GM21381 (cell line): ENCODE results near the gene TMCO6.
A peak's percentile ranks its signal among the peaks of the same experiment; 100 is the strongest.

ENCODE experiments used
- ATAC-seq: cut with Tn5 transposase; IDR thresholded peaks from one replicate; pipeline ENCODE4 v1.9.1; 2021; ENCODE audit warnings: mild to moderate bottlenecking, moderate library complexity; ENCODE audit not compliant: unreplicated experiment

Gene TMCO6

DNA sequence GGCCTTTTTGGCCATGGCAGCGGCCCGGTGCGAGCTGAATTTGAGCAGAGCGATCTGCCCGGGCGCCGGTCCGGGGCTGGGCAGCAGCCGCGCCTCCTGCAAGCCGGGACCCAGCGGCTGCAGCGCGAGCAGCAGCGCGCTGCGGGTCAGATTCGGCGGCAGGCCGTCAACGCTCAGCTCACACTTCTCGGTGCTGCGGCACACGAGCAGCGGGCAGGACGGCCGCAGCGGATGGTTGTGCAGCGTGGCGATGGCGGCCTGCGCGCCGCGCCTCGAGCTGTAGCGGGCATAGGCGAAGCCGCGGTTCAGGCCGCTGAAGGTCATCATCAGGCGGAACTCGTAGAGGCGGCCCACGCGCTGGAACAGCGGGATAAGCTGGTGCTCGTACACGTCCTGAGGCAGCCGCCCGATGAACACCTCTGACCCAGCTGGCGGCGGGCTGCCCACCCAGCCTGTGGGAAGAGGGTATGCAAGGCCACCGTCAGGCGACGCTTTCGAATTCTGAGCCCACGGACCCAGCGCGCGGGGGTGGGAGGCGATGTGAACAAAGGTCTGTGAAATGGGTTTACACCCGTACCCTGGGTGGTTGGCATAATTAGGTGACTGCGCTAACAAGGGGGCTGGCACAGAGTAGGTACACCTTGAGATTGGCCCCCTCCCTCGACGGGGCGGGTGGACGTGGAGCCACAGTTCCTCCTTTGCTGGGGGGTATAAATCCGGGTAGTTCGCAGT is 33.4 kb downstream of the TMCO6 start:
- ATAC-seq = no peak

DNA sequence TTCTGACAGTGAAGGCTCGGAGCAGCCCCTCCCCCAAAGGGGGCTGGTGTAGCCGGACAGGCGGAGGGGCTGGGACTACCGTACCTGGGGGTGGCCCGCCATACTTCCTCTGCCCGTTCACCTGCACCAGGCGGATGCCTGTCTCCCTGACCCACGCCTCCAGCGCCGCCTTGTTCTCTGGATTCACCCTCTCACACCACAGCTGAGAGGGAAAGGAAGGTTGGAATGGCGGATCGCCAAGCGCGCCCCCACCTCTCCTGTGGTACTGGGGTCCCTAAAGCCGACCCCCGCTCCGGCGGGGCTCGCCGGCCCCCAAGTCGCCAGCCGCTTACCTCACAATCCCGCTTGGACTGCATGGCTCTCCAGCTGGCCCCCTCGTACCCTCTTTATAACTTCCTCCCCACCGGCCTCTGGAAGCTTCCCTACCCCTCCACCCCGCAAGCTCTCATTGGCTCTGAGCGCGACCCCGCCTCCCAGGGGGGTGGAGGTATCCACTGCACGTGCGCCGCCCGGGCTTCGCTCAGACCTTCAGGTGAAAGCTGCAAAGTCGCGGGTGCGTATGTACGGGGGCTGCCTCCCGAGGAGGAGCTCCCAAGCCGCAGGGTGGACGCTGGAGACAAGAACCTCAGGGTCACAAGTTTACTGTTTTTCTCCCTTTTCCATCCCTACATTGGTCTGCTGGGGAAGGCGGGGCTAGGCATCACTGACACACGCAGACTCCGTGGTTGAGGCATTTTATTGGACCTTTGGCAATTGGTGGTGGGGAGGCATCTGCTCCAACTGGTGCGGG is 34.1 kb downstream of the TMCO6 start, which contains the start of gene DND1:
Gene DND1, minus strand, starts transcription at position 390 of the 790 bp plus-strand sequence. Its CDS starts 34 bp downstream, at position 356.
- no peak for ATAC-seq

DNA sequence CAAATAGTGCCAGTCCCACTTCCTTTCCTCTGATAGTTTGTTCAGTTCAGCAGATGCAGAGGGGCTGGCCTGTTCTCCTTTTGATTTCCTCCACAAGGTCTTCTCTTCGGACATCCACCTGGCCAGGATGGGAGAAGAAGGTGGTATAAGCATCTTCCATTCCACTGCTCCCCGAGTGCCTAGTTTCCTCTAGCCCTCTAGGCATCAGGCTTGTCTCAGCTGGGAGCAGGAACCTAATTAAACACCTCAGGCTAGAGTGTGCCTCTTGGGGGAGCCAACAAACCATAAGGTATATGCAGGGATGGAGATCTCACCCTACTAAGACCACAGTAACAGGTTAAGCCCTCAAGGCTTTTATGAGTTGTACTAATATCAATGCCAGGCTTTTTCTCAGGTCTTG is 35.0 kb downstream of the TMCO6 start:
- ATAC-seq = no peak

DNA sequence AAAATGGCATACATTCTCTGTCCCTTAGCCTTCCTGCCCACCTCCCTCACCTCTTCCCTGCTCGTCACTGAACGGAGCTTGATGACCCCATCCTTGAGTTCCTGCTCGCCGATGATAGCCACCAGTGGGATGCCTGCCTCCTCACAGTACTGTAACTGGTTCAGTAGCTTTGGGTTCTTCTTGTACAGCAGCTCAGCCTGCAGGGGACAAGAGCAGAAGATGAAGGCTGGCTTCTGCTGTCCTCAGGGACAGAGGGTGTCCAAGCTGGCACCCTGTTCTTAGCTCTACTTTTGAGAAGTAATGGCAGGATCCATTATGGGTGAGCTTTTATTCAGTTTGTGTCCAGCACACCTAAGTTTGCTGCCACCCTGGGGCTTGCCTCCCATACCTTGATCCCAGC is 35.4 kb downstream of the TMCO6 start:
- ATAC-seq = no peak

DNA sequence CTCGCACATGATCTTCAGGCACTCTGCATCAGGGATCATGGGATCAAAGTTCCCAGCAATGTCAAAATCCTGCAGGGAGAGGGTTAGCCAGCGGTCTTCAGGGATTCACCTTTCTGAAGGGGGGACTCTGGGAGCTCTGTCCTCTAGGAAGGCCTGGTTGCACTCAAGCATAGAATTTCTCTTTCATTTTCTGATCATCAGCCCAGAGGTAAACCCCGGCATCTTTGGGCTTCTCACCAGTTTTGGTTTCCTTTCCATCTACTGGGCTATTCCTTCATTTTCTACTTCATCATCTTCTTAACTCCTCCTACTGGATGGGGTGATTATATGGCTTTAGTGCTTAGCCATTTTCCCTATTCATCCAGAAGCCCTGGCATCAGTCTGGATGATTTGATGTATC is 38.7 kb downstream of the TMCO6 start:
- peak; percentile 52 for ATAC-seq

DNA sequence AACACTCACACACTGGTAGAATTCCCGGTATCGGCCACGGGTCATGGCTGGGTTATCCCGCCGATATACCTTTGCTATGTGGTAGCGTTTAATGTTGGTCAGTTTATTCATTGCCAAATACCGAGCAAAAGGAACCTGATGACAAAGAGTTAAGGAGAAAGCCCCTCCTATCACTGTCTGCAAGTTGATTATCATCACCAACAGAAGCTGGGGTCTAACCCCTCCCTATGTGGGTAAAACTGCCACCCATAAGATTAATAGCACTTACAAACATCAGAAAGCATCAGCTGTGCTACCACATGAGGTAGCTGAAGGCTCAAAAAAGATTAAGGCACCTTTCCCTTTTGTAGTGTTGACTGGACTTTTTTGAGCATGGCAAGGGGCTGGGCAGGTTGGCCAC is 39.7 kb downstream of the TMCO6 start:
- ATAC-seq = no peak

DNA sequence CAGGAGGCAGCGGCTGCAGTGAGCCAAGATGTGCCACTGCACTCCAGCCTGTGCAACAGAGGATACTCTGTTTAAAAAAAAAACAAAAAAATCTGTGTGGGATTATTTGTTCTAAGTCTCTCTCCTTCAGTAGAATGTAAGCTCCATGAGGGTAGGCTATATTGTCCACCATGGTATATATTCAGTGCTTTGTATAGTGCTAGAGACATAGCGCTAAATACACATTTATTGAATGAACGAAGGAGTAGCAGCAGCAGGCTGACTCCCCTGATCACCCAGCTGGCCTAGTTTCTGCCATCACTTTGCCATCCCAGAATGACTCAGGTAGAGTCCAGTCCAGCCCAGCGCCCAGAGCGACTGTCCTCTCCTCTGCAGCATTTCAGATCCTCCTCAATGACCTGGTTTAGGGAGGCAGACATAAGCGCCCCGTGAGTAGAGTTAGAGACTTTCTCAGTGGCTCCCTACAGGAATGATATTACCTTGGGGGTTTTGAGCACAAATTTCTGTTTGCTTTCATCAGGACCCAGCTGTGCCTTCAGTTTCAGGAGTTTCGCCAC is 51.2 kb downstream of the TMCO6 start:
- ATAC-seq = peak; percentile 2

DNA sequence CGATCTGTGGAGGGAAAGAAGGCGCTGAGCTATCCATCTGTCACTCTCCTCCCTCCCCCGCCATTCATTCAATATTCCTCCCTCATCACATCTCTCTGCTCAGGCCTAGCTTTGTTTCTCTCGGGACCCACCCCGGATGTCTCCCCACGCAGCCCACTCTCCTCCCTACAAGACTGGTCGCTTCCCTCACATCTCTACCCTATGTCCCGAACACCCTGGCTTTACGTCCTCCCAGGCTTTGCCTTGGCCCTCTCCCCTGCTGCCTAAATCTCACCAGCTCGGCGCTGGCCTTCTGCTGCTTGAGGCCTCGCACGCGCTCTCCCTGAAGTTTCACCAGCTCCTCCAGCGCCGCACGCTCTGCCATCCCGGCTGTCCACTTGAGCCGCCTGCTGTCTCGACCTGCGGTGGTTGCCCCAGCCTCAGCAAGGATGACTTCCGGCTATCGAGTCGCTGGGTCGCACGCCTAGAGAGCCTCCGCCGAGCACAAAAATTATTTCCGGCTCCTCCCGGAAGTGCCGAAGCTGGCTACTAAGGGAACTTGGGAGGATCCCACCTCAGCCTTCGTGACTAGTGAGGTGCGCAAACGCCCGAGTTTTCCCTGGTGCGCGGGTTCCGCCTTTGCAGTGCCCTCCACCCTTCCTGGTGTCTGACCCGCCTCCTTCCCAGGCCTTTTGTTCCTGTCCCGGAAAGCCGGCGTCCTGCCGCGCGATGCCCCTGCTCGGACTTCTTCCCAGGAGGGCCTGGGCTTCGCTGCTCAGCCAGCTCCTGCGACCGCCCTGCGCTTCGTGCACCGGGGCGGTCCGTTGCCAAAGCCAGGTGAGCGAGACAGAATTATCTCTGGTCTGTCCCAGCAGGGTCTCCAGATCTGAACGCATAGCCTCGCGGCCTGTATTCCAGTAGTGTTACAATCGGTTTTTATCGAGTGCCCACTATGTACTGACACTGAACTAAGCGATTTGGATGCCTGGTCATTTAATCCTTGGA is 52.0 kb downstream of the TMCO6 start, which contains the start of the genes HARS1 and HARS2:
Gene HARS1, minus strand, starts transcription at position 430 of the 984 bp plus-strand sequence. Its CDS starts 66 bp downstream, at position 364.
Gene HARS2, plus strand, starts transcription at position 515 of the 984 bp plus-strand sequence. Its CDS starts 194 bp downstream, at position 709.
- ATAC-seq = peak; percentile 96

DNA sequence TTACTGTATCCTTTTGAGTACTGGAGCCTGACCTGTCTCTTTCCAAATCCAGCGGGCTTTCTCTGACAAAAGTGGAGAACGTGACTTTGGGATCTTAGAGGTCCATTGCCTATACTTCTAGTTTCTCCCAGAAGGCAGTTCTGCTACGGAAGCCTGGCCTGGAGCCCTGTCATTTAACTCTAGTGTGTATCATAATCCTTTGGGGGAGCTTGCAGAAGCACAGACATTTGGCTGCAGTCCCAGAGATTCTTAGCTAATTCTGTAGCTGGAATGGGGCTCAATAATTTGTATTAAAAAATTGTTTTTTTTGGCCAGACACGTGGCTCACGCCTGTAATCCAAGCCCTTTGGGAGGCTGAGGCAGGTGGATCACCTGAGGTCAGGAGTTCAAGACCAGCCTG is 55.0 kb downstream of the TMCO6 start:
- no peak for ATAC-seq
